HPDE6-E6E7 (cell line): ENCODE results near the gene PCED1B.
"Not testable (repeated sequence)": the region's sequence is repeated elsewhere in the genome, so short reads cannot be mapped to it uniquely, and the experiment has no call there.

ENCODE experiments used
- DNase-seq: peaks from one replicate; pipeline ENCODE4 v3.0.0; 2011; ENCODE audit warnings: missing footprints; ENCODE audit errors: extremely low spot score

The PCED1B gene, protein sequence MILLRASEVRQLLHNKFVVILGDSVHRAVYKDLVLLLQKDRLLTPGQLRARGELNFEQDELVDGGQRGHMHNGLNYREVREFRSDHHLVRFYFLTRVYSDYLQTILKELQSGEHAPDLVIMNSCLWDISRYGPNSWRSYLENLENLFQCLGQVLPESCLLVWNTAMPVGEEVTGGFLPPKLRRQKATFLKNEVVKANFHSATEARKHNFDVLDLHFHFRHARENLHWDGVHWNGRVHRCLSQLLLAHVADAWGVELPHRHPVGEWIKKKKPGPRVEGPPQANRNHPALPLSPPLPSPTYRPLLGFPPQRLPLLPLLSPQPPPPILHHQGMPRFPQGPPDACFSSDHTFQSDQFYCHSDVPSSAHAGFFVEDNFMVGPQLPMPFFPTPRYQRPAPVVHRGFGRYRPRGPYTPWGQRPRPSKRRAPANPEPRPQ

DNA sequence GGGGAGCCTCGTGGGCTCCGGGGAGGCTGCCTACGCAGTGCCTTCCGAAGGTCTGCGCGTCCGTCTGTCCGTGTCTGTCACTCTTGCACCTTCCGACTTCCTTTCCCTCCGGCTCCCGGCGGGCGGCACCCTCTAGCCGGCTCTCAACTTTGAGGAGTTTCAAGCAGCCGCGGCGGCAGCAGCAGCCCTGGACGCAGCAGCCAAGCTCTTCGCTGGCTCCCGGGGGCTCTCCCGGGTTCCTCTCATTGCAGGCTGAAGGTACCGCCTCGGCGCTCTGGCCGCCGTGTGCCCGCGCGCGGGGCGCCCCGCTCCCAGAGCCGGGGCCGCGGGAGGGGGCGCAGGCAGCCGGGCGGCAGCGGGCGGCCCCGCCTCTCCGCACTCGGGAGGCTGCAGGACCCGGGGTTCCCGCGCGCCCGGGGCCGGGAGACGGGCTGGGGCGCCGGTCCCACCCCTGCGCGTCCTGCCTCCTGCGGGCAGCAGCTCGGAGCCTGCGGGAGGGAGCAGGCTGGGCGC, at the start of gene PCED1B, which contains the start of gene AMIGO2:
Gene PCED1B (plus strand): TSS at position 154 of the 513 bp plus-strand sequence. CDS start 155,443 bp downstream, outside the sequence.
Gene AMIGO2 (minus strand): TSS at position 492 of the 513 bp plus-strand sequence. CDS start 957 bp downstream, outside the sequence.
- DNase-seq = no peak

DNA sequence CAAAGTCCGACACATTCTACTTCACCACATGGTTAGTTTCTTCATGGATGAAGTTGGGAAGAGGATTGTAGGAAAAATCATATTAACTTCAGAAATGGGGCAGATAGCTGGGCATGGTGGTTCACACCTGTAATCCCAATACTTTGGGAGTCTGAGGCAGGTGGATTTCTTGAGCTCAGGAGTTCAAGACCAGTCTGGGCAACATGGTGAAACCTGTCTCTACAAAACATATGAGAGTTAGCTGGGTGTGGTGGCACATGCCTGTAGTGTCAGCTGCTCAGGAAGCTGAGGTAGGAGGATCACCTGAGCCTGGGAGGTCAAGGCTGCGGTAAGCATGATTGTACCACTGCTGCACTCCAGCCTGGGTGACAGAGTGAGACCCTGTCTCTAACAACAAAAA, 49.5 kb upstream of the PCED1B start:
- DNase-seq = no peak

DNA sequence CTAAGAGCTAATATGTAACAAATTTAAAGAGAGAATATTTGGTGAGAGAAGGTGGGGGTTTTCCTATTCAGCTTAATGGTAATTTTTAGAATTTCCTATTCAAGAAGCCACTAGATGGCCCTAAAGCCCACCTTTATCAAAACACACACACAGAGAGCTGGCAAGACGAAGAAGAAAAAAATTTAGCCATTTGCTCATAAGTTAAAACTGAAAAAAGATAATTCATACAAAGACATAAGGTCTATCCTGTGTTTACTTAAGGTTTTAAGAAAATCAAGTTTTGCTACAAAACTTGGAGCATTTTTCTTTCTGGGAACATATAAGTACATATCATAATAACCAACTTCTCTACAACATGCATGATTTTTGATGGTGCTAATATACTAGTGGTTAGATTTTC, 46.8 kb upstream of the PCED1B start:
- no peak for DNase-seq

DNA sequence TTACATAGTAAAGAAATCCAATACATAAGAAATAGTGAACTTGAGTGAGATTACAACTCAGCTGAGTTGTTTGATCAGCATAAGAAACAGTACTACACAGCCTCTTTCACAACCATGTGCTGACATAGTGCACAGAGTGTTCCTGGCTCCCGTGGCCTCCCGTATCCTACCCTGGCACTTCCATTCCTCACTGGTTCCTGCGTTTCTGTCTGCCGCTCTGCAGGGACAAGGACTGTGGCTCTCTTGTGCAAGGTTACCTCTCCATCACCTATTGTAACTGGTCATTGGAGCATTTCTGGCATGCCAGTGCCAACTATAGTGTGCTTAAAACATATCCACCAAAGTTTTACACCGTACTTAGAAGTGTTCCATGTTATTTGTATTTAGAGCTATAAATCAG, 46.3 kb upstream of the PCED1B start:
- DNase-seq = no peak

DNA sequence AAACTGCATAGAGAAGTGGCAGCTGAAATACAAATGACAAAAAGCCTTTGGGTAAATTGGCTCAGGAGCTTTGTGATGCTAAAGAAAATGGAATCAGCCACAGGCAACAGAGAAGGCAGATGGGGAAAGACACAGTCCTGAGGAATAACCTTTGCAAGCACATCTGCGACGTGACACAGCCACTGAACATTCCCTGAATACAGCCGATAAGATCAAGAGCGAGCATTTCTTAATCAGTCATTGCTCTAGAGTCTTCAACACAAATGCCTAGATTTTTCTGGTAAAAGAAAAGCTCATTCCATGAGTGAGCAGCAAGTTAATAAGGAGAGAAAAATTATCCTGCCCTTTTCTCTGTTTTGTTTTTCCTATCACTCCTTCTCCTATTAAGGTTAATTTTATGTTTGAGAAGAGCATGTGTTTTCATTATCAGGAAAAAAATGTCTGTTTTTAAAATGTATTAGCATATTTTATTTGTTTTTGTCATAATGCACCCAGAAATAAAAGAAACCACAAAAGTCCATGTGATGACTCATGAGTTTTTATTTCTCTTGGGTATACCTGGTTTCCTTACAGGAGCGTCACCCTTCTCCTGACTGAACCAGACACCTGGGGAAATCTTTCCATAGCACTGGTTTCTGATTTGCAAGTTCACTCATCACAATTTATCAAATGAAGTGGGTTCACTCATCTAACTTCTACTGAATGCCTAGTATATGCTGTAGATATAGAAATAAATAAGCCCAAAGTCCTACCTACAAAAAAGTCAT, 45.4 kb upstream of the PCED1B start:
- peak; percentile 27 for DNase-seq

DNA sequence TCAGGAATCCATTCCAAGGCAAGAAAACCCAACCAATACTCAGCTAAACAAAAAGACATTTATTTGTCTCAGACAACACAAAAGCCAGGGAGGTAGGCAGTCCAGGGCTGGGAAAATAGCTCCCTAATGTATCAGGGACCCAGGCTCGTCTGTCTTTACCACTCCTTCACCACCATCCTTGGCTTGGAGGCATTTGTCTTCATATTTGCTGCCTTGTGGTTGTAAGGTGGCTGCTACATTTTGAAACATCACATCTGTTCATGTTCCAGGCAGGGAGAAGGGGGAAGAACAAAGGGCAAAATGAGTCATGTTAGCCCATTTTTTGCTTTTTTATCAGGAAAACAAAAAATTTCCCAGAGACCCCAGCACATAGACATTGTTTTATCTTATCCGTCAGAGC, 44.8 kb upstream of the PCED1B start:
- no peak for DNase-seq

DNA sequence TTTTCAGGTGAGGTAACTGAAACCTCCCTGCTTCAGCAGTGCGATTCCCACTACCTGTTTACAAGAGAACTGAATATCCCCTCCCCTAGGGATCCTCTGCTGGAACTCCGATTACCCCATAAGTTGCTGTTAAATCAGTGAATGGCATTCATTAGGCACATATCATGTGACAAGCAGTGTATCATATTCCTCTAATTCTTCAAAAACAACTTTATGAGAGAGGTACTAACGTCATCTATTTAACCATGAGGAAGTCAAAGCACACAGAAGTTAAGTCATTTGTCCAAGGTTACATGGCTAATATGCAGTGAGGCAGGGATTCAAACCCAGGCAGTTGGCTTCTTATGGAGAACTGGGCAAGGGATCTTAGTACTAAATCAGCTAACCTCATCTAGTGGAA, 43.9 kb upstream of the PCED1B start:
- DNase-seq = no peak

DNA sequence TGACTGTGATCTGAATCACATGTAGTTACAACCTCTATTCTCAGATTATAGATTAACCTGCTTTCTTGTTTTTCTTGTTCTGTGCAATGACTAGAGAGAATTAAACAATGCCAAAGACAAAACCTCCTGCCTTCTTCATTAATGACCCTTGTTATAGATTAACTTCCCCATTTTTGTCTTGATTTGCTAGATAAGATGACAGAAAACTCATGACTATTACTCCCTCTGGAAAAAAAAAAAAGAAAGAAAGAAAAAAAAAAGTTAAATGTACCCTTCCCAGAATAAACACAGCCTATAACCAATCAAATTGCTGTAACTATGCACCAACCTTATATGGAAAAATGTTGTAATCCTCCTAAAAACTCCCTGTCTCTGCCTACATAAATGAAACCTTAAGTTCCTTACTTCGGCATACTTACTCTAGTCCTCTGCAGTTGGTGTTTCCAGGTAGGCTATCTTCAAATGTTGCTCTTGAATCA, 41.1 kb upstream of the PCED1B start:
- peak; percentile 26 for DNase-seq

DNA sequence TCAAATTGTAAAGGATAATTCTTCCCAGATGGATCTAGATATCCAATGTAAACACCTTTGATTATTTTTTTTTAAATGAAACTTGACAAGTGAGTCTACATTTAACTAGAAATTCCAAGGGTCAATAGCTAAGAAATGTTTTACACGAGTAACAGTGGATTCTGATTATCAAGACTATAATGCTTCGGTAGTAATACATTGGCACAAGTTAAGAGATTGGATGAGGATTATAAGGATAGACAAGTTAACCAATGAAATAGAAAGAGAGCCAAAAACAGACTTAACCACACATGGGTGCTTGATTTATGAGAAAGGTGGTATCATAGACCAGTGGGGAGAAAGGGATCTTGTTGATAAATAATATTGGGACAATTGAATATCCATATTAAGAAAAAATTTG, 40.3 kb upstream of the PCED1B start:
- no peak for DNase-seq

DNA sequence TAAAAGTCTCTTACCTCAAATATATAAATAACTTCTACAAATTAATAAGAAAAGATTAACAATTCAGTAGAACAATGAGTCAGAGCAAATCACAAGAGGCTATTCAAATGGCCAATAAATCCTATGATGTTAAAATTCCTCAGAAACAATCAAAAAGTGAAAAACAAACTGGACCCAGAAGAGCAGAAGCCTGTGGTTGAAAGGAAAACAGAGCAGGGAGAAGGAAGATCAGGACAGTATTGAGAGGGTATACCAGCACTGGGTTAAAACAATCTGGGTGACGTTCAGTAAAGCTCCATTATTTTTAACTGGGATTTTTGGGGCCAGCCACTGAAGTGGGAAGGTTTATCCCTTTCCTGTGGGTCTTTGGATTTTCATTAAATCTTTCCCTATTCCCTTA, 39.7 kb upstream of the PCED1B start:
- DNase-seq = no peak

DNA sequence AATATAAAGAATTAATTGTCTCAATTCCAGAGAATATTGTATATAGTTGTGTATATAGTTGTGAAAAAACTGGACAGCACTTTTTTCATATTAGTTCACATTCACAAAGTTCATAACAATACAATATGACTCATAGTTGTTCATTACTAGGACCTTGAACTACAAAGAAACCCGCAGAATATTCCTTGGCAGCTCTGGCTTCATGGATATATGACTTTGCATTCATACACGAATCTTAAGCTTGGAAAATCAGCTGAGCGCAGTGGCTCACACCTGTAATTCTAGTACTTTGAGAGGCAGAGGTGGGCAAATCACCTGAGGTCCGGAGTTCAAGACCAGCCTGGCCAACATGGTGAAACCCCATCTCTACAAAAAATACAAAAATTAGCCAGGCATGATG, 38.1 kb upstream of the PCED1B start:
- DNase-seq = no peak

DNA sequence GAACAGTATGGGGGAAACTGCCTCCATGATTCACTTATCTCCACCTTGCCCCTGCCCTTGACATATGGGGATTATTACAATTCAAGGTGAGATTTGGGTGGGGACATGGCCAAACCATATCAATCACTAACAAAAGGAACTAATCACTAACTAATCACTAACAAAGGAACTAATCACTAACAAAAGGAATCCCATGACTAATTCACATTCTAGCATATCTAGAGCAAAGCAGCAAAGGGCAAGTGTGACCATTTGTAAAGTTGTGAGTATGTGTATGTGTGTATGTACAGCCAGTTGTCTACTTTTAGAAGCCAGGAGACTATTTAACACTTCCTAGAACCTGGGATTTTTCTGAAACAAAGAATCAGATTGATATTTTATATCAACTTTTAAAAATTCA, 30.9 kb upstream of the PCED1B start:
- DNase-seq = no peak

DNA sequence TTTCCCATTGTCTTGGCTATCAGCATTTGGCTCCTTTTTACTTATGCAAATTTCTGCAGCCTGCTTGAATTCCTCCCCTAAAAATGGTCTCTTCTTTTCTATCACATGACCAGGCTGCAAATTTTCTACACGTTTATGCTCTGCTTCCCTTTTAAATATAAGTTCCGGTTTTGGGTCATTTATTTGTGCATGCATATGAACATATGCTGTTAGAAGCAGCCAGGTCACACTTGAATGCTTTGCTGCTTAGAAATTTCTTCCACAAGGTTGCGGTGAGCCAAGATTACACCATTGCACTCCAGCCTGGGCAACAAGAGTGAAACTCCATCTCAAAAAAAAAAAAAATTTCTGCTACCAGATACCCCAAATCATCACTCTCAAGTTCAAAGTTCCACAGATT, 28.1 kb upstream of the PCED1B start:
- not testable (repeated sequence) for DNase-seq

DNA sequence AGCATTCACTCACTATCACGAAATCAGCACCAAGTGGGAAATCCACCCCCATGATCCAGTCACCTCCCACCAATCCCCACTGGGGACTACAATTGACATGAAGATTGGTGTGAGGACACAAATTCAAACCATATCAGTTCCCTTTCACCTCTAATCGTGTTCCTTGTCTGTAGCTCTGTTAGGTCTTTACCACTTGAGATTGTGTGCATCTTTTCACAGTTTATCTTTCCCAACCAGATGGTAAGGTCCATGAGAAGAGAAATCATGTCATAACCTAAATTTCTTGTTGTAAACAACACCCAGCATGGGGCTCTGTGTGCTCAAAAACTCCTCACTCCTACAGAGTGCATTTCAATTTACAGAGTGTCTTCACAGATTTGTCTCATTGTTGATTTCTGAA, 27.1 kb upstream of the PCED1B start:
- DNase-seq = no peak

DNA sequence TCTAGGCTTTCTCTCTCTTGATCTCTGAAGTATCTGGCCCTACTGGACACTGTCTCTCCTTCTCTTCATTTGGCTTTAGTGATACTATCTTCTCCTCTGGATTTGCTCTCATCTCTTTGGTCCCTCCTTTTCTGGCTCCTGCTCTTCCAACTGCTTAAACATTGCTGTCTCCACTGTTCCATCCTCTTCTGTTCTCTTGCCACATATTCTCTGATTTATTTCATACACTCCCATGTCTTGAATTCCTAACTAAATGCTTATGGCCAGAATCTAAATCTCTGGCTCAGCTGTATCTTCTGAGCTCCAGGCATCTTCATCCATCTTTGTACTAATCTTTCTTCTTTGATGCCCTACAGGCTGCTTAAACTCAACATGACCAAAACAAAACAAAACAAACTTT, 25.5 kb upstream of the PCED1B start:
- no peak for DNase-seq

DNA sequence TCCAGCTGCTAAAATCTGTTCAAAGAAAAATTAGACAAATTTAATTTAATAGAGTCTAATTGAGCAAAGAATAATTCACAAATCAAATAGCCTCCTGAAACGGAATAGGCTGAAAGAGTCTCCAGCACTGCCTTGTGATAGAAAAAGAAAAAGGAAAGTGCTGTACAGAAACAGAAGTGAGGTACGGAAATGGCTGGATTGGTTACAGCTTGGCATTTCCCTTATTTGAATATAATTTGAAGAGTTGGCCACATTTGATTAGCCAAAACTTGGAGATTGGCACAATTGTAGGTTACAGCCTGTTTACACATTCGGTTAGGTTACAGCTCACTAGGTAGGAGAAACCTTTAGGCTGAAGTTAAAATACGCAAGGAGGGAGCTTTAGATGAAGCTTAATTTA, 24.8 kb upstream of the PCED1B start:
- DNase-seq = no peak

DNA sequence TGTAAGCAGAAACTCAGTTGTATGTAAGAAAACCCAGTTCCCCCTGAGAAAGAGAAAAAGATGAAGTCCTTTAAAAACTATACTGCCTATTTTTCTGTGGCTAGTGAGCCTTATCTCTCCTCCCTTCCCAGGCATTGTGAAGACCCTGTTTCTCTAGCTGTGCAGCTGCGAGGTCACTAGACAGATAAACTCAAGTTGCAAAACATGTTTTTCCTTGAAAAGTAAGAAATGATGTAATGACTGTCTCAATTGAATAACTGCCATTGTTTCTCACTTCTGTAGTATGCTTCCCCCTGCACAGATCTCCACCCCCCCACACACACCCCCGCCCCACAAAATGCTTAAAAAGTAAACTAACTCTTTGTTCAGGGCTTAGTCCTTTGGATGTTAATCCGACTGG, 23.6 kb upstream of the PCED1B start:
- DNase-seq = not testable (repeated sequence)

DNA sequence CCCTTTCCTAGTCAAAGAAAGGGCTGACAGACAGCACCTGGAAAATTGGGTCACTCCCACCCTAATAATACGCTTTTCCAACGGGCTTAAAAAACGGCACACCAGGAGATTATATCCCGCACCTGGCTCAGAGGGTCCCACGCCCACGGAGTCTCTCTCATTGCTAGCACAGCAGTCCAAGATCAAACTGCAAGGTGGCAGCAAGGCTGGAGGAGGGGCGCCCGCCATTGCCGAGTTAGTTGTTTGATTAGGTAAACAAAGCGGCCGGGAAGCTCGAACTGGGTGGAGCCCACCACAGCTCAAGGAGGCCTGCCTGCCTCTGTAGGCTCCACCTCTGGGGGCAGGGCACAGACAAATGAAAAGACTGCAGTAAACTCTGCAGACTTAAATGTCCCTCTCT, 22.5 kb upstream of the PCED1B start:
- DNase-seq = not testable (repeated sequence)

DNA sequence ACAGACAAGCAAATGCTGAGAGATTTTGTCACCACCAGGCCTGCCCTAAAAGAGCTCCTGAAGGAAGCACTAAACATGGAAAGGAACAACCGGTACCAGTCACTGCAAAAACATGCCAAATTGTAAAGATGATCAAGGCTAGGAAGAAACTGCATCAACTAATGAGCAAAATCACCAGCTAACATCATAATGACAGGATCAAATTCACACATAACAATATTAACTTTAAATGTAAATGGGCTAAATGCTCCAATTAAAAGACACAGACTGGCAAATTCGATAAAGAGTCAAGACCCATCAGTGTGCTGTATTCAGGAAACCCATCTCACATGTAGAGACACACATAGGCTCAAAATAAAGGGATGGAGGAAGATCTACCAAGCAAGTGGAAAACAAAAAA, 20.8 kb upstream of the PCED1B start:
- not testable (repeated sequence) for DNase-seq

DNA sequence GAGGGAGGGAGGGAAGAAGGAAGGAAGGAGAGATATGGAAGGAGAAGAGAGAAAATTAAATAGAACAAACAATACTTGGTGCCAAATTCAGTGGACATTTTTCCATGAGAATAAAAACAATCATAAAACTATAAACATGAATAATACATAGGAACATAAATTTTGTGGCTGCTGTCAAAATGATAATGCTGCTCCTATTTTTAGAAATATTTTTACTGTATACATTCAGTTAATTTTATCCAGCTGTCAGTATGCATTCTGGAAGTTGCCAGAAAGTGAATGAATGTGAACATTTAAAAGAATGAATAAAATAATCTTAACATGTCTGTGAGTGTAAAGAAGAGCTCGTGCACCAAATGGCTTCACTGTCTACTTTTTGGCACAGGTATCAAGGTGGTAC, 13.9 kb upstream of the PCED1B start:
- DNase-seq = no peak

DNA sequence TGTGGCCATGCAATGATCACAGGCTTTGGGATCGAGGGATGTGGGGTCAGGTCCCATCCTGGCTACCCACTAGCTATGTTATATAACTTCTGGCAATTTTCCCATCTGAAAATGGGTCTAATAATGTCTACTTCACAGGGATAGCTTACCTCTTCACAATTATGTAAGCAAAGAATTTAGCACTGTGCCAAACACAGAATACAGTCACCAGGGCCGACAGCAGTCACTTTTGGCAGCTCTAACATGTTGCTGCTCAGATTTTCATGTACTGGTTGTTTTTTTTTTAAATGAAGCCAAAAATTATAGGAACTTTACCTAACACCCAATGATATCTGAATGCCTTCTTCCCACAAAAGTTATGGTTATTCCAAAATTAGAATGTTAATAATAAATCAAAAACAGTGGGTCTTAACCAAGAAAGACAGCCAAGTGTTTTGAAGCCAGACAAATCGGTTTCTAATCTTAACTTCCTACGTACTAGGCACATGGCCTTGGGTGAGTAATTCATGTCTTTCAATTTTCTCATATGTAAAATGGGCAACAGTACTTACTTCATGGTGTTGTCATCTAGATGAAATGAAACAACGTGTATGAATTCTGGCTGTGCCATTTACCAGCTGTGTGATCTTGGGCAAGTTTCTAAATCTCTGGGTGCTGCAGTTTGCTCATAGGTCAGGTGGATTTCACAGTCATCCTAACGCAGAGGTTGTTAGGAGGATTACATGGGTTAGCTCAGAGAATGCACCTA, 13.0 kb upstream of the PCED1B start:
- DNase-seq = no peak

DNA sequence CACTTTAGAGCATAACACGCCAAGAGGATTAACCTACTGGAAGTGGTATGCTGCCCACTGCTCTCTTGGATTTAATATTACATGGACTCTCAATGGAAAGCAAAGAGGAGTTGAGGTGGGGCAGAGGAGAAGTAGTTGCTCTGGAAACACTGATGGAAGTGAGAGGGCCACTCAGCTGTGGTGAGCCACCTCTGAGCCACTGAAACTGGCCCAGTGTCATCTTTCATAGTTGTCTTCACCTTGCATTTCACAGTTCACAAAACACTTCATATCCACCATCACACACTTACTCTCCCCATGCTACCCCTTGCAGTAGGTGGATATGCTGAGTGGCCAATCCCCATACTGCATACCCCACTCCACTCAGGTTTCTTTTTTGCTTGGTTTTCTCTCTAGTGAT, 12.2 kb upstream of the PCED1B start:
- DNase-seq = no peak
